ENCODE results near the gene PRSS3.
"Not testable (repeated sequence)": the region's sequence is repeated elsewhere in the genome, so short reads cannot be mapped to it uniquely, and the experiment has no call there.

PRSS3 gene

GRCh38 chr9:33835625-33836260 is 40.4 kb downstream of the PRSS3 start:
- TF ChIP-seq CTCF (IDR thresholded peaks at IDR 0.05; ENCODE audit: low read depth, low read length), result no peak
- no peaks in the 10 kb centered on the region for H3K27me3 ChIP-seq
- no peaks in the 10 kb centered on the region for H3K9me3 ChIP-seq
- no peaks in the 10 kb centered on the region; the same call in 1 of the 2 replicates for H3K36me3 ChIP-seq
- no peak overlapping the region for H3K4me3 ChIP-seq (ENCODE audit: low read depth, low read length)
- DNase-seq, result no peak
- 0 out of 2 replicates have a peak, but pooled peaks cover 3% of the 10 kb centered on the region for H3K4me1 ChIP-seq

- H3K4me1 ChIP-seq; H3K4me3 ChIP-seq (ENCODE audit: low read depth, low read length); DNase-seq; H3K9me3 ChIP-seq; H3K27me3 ChIP-seq; H3K36me3 ChIP-seq: not testable (repeated sequence)
Observed at GRCh38 chr9:33836261-33836660, 40.9 kb downstream of the PRSS3 start.

- H3K9me3 ChIP-seq, result no peaks in the 10 kb centered on the region
- peaks cover 6% of the 10 kb centered on the region; the same call in 1 of the 2 replicates for H3K4me1 ChIP-seq
- H3K27me3 ChIP-seq, result no peaks in the 10 kb centered on the region
- no peak for TF ChIP-seq CTCF (IDR thresholded peaks at IDR 0.05; ENCODE audit: low read depth, low read length)
- no peaks in the 10 kb centered on the region; the same call in 1 of the 2 replicates for H3K36me3 ChIP-seq
- DNase-seq, result no peak
- no peak overlapping the region for H3K4me3 ChIP-seq (ENCODE audit: low read depth, low read length)
Observed at GRCh38 chr9:33837138-33837537, 41.8 kb downstream of the PRSS3 start.

- H3K4me1 ChIP-seq, result peaks cover 6% of the 10 kb centered on the region; the same call in 1 of the 2 replicates
Observed at GRCh38 chr9:33840381-33840780, 45.0 kb downstream of the PRSS3 start.

GRCh38 chr9:33843312-33843961 is 48.1 kb downstream of the PRSS3 start:
- no peak for DNase-seq
- H3K36me3 ChIP-seq, result no peaks in the 10 kb centered on the region
- no peak for TF ChIP-seq CTCF (IDR thresholded peaks at IDR 0.05; ENCODE audit: low read depth, low read length)
- no peak overlapping the region for H3K4me3 ChIP-seq (ENCODE audit: low read depth, low read length)
- H3K27me3 ChIP-seq, result no peaks in the 10 kb centered on the region
- no peaks in the 10 kb centered on the region for H3K9me3 ChIP-seq
- peaks cover 8% of the 10 kb centered on the region for H3K4me1 ChIP-seq

More at GRCh38 chr9:33840381-33840780, 45.0 kb downstream of the PRSS3 start:
- DNase-seq, result no peak
- Histone ChIP-seq H3K27me3 (no peaks in the 10 kb centered on the region), H3K4me3 (ENCODE audit: low read depth, low read length) (no peak overlapping the region), H3K36me3 (no peaks in the 10 kb centered on the region; the same call in 1 of the 2 replicates), H3K9me3 (no peaks in the 10 kb centered on the region)
- TF ChIP-seq CTCF (IDR thresholded peaks at IDR 0.05; ENCODE audit: low read depth, low read length), result no peak

GRCh38 chr9:33846231-33846630 is 50.9 kb downstream of the PRSS3 start:
- no peak for DNase-seq

GRCh38 chr9:33847894-33848205 is 52.5 kb downstream of the PRSS3 start:
- H3K36me3 ChIP-seq; H3K4me3 ChIP-seq (ENCODE audit: low read depth, low read length); H3K27me3 ChIP-seq; DNase-seq; H3K4me1 ChIP-seq; H3K9me3 ChIP-seq: not testable (repeated sequence)

More at GRCh38 chr9:33846231-33846630, 50.9 kb downstream of the PRSS3 start:
- Histone ChIP-seq H3K36me3 (no peaks in the 10 kb centered on the region), H3K4me1 (peaks cover 9% of the 10 kb centered on the region), H3K4me3 (ENCODE audit: low read depth, low read length) (no peak overlapping the region), H3K27me3 (no peaks in the 10 kb centered on the region), H3K9me3 (no peaks in the 10 kb centered on the region)
- no peak for TF ChIP-seq CTCF (IDR thresholded peaks at IDR 0.05; ENCODE audit: low read depth, low read length)
